ENCODE data around the gene ARHGAP31. TPM values are rescaled to one million over a fixed set of nuclear protein-coding genes. Genes with fewer than 3 reads are reported as not detected.

The ARHGAP31 gene
- total and polyA plus RNA-seq, 2 of the 8 experiments (the other 6 are each of a cell fraction or from before 2014, with no cell fraction given): 1.1 to 7.6 TPM

DNA sequence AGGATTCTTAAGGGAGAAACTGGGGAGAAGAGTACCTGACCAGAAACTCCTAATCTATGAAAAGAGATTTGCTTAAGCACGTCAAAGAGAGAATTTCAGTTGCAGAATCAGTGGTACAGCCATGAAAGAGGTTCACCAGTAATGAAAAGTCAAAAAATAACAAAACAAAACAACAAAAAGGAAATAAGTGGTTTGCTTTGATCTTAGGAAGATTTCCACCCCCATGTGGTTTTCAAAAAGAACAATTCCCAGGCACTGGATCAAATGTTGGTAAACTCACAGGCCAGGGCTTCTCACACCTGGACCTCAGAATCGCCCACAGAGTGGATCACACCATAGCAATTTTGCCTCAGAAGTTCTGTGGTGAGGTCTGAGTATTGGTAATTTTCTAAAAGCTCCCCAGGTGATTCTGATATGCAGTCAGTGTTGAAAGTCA, 101.8 kb downstream of the ARHGAP31 start:
- H2BK20ac ChIP-seq (ENCODE audit: low read length): no peak overlapping the region
- H3K4me2 ChIP-seq (ENCODE audit: insufficient read depth in 1 of 2, low read depth in 2 of 2, low read length in 2 of 2): no peak overlapping the region
- ChIA-PET CTCF (ENCODE audit: partially characterized antibody) (interaction anchor here (0.9 to 1.5 kb wide), 6 partner anchors 10 to 512 kb away, joined by 3 to 8 read pairs (median 3); no protein-coding TSS in a partner anchor), POLR2A (ENCODE audit: partially characterized antibody) (interaction anchor here (1.1 kb wide), 1 partner anchor 92 kb away, joined by 4 read pairs; no protein-coding TSS in a partner anchor)
- DNase-seq (ENCODE audit: low read depth in 1 of 2, low spot score in 2 of 2): no peak
- H2BK120ac ChIP-seq (replicated peaks; ENCODE audit: low read depth, low read length): no peak overlapping the region
- no peaks in the 10 kb centered on the region for H3K23me2 ChIP-seq (ENCODE audit: low read depth, low read length)
- H2BK15ac ChIP-seq (ENCODE audit: low read length): no peak overlapping the region
- H2AK5ac ChIP-seq (ENCODE audit: low read depth, low read length): no peak overlapping the region
- 89% methylated on average over 2 of the region's 2 CpGs; no CpG with 5 or more reads in 1 of the 2 experiments for WGBS, 2 experiments (ENCODE audit: extremely low coverage in 1 of 2, insufficient coverage in 1 of 2, insufficient read length in 1 of 2, insufficient replicate concordance in 2 of 2, low coverage in 1 of 2, low lambda C conversion rate in 2 of 2, missing lambda C conversion rate in 1 of 2)
- no peak overlapping the region for H2AFZ ChIP-seq (ENCODE audit: low read length)
- no peak overlapping the region for H3K23ac ChIP-seq (ENCODE audit: insufficient read length)
- H3K9ac ChIP-seq (replicated peaks in 1 of 4; ENCODE audit: extremely low read depth in 1 of 4, low read depth in 3 of 4, low read length in 3 of 4): no peak overlapping the region
- no peak overlapping the region for H3K14ac ChIP-seq (ENCODE audit: insufficient read length)
- no peak overlapping the region for H3K4ac ChIP-seq (replicated peaks; ENCODE audit: insufficient read length, low read depth, low read length)
- no peaks in the 10 kb centered on the region for H3K79me2 ChIP-seq (ENCODE audit: control insufficient read depth in 1 of 2, insufficient read depth in 2 of 2, low read length in 2 of 2)
- no peaks in the 10 kb centered on the region for H4K20me1 ChIP-seq (replicated peaks in 1 of 2; ENCODE audit: control insufficient read depth in 1 of 2, insufficient read depth in 2 of 2, low read length in 2 of 2)
- H2BK5ac ChIP-seq (ENCODE audit: low read depth, low read length): no peak overlapping the region
- no peaks in the 10 kb centered on the region for H3K27me3 ChIP-seq (replicated peaks in 1 of 4; ENCODE audit: control insufficient read depth in 3 of 4, extremely low read depth in 1 of 4, insufficient read depth in 3 of 4, low read length in 3 of 4)
- H3K79me1 ChIP-seq (ENCODE audit: low read depth, low read length): no peaks in the 10 kb centered on the region; the same call in 1 of the 2 replicates
- H3K18ac ChIP-seq (ENCODE audit: extremely low read depth, low read length): no peak overlapping the region
- no peak overlapping the region for H2BK12ac ChIP-seq (ENCODE audit: low read depth, low read length)
- H4K5ac ChIP-seq (ENCODE audit: insufficient read length, low read depth, low read length): no peak overlapping the region
- no peaks in the 10 kb centered on the region for H3K9me3 ChIP-seq (ENCODE audit: insufficient read depth in 2 of 2, low read depth in 1 of 2, low read length in 1 of 2)
- no peaks in the 10 kb centered on the region for H3K36me3 ChIP-seq (ENCODE audit: control insufficient read depth in 2 of 4, insufficient read depth in 4 of 4, low read length in 3 of 4)
- no peak overlapping the region for H4K91ac ChIP-seq (replicated peaks; ENCODE audit: insufficient read length, low read length)
- no peak for FAIRE-seq
- H3K4me1 ChIP-seq (replicated peaks in 1 of 4; ENCODE audit: control insufficient read depth in 3 of 4, insufficient read depth in 4 of 4, low read length in 3 of 4): peaks cover 2 to 17% (median 9%) of the 10 kb centered on the region in 4 experiments; a peak in 6 of 7 replicates
- H3K27ac ChIP-seq (ENCODE audit: low read depth, low read length): no peak overlapping the region
- H3K4me3 ChIP-seq (ENCODE audit: extremely low read depth in 1 of 4, insufficient read depth in 2 of 4, low read depth in 3 of 4, low read length in 4 of 4): no peak overlapping the region
- no peak overlapping the region for H3K56ac ChIP-seq (replicated peaks; ENCODE audit: insufficient read length, low read depth, low read length)
- no peak overlapping the region for H4K8ac ChIP-seq (ENCODE audit: extremely low read depth, insufficient read depth, low read length)
- TF ChIP-seq KDM1A (IDR thresholded peaks at IDR 0.05; ENCODE audit: borderline replicate concordance, low read length) (no peak), CEBPB (IDR thresholded peaks at IDR 0.05; ENCODE audit: low read depth, low read length) (no peak), ASH2L (IDR thresholded peaks at IDR 0.05; ENCODE audit: low read length) (no peak), CBX5 (IDR thresholded peaks at IDR 0.05; ENCODE audit: low read depth, low read length) (no peak), SP2 (IDR thresholded peaks at IDR 0.05; ENCODE audit: low read length) (no peak), MAFK (IDR thresholded peaks at IDR 0.05; ENCODE audit: low read depth, low read length) (no peak), TAF7 (optimal IDR thresholded peaks at IDR 0.05; ENCODE audit: borderline replicate concordance, low read depth, low read length) (no peak), SP4 (IDR thresholded peaks at IDR 0.05; ENCODE audit: low read length) (no peak), TAF1 (IDR thresholded peaks at IDR 0.05; ENCODE audit: low read depth, low read length) (no peak), BRCA1 (IDR thresholded peaks at IDR 0.05; ENCODE audit: low read depth, low read length) (no peak), SIRT6 (IDR thresholded peaks at IDR 0.05; ENCODE audit: low read length) (no peak), GABPA (IDR thresholded peaks at IDR 0.05; ENCODE audit: borderline replicate concordance, insufficient read depth, low read length) (no peak), RAD21 (IDR thresholded peaks at IDR 0.05 in 1 of 2, conservative IDR thresholded peaks at IDR 0.05 in 1 of 2; ENCODE audit: low read depth in 2 of 2, low read length in 2 of 2) (no peak), YY1 (IDR thresholded peaks at IDR 0.05; ENCODE audit: low read depth, low read length) (no peak)

Measured in H1 (cell line).